HG03039 (cell line): Measurements from ENCODE around the gene C11orf16.
"Not testable (repeated sequence)": the region's sequence is repeated elsewhere in the genome, so short reads cannot be mapped to it uniquely, and the experiment has no call there.

ENCODE experiments used
- ATAC-seq: cut with Tn5 transposase; IDR thresholded peaks from one replicate; pipeline ENCODE4 v1.9.1; 2021; ENCODE audit warnings: mild to moderate bottlenecking, moderate library complexity; ENCODE audit not compliant: unreplicated experiment

C11orf16 gene, protein sequence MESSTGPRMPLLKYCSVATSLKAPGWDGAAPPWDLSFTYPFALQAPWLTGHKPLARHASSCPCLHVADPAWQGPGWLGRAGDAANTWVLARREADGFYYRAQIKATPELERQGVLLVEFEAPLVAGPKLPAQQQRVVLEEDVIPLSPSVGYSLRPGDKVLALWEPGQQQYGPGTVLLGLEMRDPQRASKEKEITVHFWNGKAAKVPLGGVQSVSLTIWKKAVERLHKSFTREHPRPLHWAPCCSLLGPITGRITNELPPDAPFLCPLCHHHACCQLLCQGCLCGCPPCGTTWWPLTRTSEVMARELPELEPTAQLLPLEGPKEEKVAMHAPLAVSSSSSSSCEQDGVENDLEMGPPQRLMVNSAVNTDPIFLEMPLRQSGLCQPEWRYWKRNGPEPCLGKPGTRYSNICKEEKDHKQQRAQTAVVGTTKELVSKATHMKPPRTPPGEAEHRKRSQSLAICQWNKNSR

DNA sequence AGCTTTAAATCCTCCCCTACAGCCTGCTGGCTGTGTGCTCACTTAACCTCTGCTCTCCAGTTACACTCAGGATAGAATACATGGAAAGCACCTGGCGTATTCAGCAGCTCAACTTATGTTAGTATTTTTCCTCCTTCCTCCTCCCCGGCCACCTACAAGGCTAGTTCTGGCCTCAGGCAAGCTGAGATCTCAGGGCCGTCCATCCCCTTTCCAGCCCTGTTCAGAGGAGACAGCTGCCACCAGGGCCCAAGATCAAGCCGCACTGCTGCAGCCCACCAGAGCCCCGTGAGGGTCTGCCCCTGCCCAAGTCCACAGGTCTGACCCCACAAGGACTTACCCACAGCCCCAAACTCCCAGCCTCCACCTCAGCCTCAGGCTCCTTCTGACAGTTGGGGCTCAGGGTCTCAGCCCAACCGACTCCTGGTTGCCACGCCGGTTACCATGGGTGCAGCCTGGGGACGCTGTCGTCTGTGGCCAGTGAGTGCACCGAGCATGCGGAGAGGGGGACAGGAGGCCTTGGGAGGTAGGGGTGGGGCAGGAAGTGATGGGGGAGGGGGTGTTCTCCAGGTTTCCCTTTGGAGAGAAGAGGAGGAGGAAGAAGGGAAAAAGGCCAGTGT is at the start of gene C11orf16:
Gene C11orf16 (minus strand): TSS at position 384 of the 617 bp plus-strand sequence. CDS start 639 bp downstream, outside the sequence.
- no peak for ATAC-seq

DNA sequence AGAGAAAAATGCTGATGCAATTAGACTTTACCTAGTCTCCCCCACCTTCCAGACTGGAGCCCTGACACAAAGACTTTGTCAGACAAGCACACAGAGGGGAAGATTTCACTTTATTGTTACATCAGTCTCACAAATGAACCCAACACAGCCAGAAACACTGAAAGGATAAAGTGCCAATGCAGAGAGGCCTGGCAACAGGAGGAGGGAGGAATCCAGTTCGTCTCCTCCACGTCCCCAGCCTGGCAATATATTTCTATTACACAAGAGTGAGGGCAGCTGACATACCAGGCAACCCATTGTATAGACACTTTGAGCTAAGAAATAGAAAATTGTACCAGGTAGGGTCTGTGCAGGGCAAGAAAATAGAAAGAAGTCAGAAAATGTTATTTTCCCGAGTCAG is 47.7 kb upstream of the C11orf16 start:
- ATAC-seq, result no peak

DNA sequence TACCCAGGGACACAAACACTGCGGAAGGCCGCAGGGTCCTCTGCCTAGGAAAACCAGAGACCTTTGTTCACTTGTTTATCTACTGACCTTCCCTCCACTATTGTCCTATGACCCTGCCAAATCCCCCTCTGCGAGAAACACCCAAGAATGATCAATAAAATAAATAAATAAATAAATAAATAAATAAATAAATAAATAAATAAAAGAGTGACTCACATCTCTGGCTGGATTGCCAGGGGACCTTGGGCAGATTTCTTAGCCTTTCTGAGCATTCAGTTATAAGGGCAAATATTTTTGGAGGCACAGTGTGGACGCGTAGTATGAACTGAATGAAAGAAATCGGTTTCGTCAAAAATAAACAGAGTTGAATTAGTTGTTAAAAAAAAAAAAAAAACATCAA is 46.6 kb upstream of the C11orf16 start:
- not testable (repeated sequence) for ATAC-seq

DNA sequence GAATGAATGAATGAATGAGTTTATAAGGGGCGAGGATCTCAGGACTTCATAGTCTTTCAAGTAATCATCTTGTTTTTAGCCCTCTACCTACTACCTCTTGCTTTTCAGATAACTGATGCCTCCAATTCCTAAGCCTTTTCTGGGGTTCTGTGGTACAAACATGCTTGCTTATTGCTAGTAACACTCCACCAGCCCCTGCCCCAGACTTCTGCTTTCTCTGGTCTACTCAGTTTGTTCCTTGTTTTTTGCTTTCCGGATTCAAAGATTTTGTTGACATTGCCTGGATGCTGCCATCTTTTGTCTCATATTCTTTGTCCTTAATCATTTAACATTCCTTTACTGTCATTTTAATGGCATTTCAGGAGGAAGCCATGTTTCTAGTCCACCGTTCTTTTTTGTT is 40.4 kb upstream of the C11orf16 start:
- no peak for ATAC-seq

DNA sequence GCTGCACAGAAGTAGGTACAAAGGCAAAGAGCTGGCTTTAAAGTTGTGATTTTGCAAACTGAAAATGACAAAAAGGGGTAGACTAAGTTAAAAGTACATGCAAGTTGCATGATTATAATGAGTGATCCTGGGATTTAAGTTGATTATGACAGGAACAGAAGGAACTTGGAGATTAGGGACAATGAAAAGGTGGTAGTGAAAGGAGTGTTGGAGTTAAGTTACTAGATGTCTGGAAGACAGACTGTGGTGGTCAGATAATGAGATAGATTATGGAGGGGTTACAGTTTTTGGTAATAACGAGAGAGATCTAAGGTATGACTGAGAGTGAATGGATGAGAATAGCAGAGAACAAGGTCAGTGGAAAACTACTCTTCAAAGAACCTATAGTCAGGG is 39.2 kb upstream of the C11orf16 start:
- no peak for ATAC-seq

DNA sequence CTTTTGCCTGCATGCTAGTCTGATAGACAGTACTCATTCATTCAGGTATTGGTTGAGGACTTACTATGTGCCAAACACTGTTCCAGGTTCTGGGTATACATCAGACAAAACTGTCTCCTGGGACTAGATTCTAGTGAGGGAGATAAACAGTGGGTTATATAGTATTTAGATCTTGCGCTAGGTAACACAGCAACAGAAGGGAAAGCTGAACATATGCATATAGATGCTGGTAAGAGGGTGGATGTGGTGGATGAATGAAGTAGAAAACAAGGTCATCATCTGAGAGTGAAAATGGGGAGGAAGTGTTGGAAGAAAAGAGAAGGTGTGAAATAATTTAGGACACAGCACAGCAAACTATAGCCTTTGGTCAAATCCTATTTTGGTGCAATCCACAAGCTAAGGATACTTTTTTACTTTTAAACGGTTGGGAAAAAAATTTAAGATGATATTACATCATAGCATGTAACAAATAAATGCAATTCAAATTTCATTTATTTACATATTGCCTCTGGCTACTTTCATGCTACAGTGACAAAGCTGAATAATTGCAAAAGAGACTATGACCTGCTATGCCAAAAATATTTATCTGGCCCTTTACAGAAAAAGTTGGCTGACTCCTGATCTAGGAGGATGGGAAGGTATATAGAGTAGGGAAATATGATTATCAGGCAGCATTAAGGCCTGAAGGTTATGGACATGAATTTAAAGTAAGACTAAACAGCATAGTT is 38.6 kb upstream of the C11orf16 start:
- ATAC-seq, result no peak

DNA sequence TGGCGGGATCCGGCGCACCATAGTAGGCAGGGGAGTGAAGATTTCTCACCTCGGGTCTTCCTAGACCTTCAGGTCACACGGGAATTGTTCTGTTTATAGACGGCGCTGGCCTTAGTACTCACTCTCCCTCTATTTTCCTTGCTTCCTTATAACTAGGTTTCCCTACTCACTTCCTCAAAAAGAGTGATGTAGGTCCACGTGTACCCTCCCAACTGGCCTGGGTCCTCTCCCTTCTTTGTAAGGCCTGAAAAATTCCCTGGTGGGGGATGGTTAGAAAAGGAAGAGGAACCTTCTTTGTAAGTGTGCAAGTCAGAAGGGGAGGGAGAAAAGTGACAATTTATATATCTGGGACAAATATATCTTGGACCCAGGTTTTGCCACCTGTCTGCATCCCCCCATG is 34.4 kb upstream of the C11orf16 start:
- ATAC-seq, result no peak

DNA sequence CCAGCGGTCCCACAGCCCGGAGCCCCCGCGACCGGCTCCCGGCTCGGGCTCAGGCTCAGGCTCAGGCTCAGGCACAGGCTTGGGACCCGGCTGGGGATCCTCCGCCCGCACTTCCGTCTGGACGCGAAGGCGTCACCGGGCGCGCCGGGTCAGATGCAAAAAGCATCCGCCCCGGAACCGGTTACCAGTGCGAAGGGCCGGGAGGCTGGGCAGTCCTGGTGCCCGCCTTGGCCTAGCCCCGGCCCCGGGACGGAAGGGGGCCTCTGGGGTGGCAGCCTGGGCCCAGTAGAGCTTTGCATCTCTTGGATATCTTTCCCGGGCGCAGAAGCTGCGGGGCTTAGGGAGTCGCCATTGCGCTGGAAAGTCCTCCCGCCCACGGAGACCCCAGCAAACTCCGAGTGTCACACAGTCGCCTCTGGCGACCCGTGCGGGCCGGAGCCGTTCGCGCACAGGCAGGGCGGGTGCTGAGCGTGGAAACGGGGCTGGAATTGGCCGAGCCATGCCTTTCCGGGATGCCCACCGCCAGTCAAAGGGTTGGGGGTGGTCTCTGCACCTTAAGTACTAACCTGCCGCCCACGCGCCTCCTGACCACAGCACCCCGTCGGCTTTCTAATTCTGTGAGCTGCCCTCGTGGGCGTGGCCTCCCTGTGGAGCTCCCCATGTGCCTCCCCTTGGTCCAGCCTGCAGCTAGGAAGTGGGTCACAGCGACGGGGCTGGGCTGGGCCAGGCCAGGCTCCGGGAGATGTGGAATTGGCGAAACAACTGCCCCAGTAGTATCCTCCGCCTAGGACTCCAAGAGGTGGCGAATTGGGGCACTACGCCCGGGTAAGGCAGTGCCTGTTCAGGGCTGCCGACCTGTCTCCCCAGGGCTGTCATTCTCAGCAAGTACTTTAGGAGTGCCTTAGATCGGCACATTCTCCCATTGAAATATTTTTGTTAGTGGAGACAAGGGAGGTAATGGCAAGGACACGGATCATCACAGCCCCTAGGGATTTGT is 31.9 kb upstream of the C11orf16 start, which contains the start of gene TMEM9B:
Gene TMEM9B (minus strand): TSS at position 119 of the 997 bp plus-strand sequence. CDS start 129 bp downstream, outside the sequence.
- ATAC-seq, result peak; percentile 77

DNA sequence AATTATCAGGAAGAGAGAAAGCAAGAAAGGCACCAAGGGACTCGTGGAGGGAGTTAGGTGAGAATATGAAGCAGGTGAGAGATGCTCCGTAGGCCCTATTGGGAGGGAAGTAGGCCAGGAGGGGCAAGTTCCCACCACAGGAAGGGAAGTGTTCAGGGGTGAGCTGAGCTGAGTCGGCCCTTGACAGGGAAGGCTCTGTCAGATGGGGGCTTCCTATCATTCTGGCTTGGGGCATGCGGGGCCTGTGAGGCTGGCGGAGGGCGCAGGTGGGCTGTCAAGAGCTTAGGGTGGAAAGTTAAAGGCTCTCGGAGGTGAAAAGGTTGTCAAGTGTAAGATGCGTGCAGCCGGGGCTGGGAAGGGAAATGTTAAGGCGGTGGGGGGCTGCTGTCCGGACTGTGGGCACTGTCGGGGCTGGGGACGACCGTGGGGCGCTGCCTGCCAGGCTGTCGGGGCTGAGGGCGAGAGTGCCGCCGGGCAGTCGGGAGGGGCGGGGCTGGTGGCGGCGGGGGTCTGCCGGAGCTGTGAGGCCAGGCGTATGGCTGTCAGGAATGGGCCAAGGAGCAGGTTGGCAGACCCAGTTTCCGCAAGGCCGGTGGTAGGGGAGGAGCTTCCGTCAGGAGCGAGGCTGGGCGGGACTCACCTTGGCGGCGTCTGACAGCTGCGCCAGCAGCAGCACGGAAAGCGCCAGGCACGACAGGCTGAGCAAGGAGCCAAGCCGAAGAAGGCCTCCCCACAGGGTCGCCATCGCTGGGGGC is 31.0 kb upstream of the C11orf16 start:
- ATAC-seq, result peak; percentile 62

DNA sequence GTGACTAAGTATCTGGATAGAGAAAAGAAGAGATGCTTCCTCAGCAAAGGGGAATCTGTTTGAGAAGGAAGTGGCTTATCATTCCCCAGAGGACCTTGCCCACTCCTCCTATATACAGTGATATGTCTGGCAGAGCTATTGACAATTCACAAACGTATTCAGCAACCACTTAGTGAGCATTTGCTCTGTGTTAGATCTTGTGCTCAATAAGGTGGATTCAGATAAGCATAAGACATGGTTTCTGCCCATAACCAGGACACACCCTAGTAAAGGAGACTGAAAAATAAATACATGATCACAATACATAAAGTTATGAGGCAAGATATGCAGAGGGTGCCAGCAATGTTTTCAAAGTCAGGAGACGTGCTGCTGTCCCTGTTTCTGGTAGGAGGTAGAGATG is 30.1 kb upstream of the C11orf16 start:
- ATAC-seq, result no peak

DNA sequence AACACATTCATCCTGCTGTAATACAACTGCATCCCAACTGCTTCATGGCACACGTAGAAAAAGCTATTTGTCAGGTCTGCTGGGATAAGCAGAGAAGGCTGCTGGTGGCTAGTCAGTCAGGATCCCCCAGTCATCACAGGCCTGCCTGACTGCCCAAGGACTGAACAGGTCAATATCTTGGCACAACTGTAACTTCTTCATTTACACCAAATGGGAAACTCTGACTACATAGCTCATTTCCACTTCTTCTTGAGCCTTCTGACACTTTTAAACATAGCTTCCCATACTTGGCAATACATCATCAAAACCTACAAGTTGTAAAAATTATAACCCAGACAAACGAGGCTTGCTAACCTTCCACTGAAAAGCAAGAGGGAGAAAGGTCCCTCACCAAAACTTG is 28.7 kb upstream of the C11orf16 start:
- ATAC-seq, result no peak

DNA sequence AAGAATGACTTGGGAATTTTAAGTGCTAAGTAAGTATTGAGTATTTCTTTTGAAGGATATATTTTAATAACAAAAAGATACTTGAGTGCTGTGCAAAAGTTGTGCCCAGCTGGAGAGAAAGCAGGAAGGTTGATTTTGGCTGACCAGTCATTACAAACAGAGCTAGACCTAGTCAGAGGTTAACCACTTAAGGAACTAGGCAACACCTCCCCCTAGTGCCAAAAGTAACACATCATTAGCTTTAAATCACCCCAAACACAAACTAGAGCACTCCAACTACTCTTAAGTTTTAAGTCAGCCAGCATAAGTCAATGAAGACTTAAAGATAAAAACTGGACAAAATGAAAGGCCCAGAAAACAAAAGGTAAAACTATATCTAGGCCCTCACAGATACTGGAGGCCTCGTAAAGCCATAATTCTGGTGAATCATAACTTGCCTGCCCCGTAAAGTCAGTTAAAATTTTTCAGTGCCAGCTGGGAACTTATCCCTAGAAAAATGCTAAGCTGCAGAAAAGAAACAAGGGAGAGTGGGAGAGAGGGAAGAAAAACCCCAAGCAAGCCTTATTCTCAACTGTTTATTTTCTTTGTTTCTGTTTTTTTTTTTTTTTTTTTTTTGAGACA is 26.9 kb upstream of the C11orf16 start:
- ATAC-seq, result peak; percentile 28

DNA sequence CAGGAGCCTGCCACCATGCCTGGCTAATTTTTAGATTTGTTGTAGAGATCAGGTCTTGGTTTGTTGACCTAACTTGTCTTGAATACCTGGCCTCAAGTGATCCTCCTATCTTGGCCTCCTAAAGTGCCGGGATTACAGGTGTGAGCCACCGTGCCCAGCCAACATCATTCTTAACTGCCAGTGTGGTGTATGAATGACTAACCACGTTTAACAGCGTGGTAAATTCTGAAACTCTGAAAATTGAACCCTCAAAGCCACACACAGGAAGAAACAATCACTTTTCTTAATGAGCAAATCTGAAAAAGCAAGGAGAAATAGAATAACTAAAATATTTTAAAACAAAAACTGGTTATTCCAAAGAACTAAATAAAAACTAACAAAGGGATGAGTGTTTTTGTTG is 24.1 kb upstream of the C11orf16 start:
- ATAC-seq, result no peak

DNA sequence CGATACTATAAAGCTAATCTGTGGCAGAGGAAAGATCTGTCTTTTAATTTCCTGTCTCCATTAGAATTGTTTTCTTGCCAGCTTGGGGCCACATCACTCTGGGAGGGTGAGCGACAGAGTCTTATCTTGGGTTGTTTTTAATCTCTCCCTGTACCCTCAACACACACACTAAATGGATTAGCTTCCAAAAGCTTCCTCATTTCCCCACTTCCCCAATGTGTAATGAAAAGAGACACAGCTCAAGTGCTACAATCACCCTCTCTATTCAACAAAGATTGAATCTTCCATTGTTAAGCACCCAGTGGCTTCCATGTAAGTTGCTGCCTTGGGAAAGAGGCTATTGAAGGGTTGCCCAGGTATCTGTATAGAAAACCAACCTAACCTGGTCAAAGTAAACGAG is 16.1 kb upstream of the C11orf16 start:
- ATAC-seq, result no peak

DNA sequence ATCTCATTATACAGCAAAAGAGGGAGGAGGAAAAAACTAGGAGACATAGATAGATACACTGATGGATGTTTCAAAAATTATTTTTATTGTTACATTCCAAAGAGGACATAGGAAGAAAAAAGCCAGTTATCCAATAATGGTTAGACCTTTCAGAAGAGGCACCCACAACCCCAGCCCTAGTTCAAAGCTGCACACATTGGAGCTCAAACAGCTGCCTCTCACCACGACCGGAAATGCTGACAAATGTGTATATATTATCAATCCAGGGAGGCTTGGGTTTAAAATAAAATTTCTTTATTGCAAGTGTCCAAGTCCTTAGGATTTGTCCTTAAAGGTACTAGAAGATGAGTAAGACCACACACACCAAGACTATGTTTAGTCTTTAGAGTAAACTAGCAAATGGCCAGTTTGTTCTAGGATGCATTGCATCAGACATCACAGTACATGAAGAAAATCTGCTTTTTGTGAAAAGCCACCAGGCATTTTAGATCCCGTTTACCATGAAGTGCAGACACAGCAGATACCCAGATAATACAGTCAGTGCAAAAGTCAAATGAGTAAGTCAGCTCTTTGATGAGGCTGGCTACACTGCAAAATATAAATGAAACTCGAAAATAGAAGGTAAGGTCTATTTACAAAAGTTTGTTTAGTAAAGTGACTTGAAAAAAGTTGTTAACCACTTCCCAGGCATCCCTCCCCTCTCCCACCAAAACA is 14.6 kb upstream of the C11orf16 start:
- ATAC-seq, result no peak

DNA sequence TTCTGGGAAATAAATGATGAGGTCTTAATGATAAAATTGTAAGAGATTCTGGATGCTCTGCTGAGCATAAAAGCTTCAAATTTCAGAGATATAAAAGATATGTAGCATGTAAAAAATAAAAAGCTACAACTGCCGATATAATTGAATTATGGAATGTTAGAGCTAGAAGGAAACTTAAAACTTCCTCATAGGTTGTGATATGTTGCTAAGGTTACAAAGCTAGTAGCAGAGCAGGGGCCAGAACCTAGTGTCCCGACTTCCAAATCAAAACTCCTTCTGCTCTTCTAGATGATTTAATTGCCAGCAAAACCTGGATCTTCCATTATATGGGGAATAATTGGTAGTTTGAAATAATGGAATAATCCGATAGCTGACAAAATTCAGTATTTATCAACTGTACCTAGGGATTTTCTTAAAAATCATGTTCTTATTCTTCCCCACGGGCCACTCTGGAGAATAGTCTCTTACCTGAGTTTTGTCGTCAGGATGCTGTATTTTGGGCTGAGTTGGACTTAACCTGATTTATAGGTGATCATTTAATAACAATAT is 9.8 kb upstream of the C11orf16 start, which contains the start of gene ASCL3:
Gene ASCL3 (minus strand): TSS at position 499 of the 549 bp plus-strand sequence. CDS start 4,855 bp downstream, outside the sequence.
- ATAC-seq, result no peak

DNA sequence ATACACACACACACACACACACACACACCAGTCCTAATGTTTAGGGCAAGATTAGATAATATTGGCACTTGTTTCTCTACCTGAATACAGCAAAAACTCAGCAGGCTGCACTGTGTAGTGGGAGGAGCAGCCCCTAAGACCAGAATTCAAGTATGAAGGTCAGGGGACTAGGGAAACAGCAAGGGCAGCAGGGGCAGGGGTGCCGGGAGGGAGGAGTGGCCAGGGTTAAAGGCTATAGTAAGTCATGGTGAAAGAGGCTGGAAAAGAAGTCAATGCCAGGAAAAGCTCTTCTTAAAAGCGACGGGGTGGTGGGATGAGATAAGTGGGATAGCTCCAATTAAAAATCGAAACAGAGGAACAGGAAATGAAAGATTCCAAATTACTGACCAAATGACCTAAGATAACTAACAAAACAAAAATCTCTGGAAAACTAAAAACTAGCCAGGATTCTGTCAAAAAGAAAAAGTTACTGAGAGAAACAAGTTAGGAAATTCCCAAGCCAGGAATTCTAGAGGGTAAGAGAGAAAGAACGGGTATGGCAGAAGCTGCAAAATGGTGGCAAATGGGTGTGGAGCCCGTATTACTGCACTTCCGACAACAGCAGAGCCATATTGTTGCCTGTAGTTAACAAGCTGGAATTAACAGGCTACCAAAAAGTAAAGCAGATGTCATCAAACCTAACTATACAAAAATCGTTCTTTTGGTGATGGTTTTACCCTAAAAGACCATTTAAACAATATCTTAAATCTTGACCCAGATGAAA is 8.8 kb upstream of the C11orf16 start:
- ATAC-seq, result no peak
